Ovary (tissue), 3 donors: ENCODE results near the gene ARPC1A.

ENCODE experiments used
- CTCF ChIP-seq, 3 donors: fragments of 450-650 bp in 2 of 3; fragments of 200-600 bp in 1 of 3; IDR thresholded peaks; one replicate each; pipeline versions ENCODE4 v1.5.1 to v1.8.0; 2016 to 2022; ENCODE audit warnings: antibody characterized with exemption in 3 of 3, mild to moderate bottlenecking in 1 of 3
- EP300 ChIP-seq: sonication (generic); formaldehyde crosslinking; IDR thresholded peaks from one replicate; pipeline ENCODE4 v1.6.1; 2017; ENCODE audit warnings: antibody characterized with exemption
- POLR2A ChIP-seq: fragments of 450-650 bp; IDR thresholded peaks from one replicate; pipeline ENCODE4 v1.6.1; 2017; ENCODE audit warnings: antibody characterized with exemption, mild to moderate bottlenecking, moderate library complexity
- donor health status: DM: no; HTN: no; CAD: no.

DNA sequence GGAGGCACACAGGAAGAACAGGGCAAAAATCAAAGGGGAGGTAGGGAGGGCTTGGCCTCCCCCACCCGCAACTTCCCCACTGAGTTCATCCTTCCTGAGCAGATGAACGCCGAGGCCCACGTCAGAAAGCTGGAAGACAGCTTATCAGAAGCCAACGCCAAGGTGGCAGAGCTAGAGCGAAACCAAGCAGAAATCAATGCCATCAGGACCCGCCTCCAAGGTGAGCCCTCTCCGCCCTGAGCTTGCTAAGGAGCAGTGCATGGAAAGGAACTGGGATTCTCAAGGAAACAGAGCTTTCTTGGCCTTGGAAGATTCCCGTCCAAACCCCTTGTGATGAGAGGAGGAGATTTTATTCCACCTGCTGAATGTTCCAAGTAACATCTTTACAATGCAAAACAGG is 36.5 kb upstream of the ARPC1A start:
- TF ChIP-seq CTCF (IDR thresholded peaks at IDR 0.05) (no peak), EP300 (no peak), POLR2A (no peak)
